ENCODE measurements around the gene SLC24A3.

Gene SLC24A3

DNA sequence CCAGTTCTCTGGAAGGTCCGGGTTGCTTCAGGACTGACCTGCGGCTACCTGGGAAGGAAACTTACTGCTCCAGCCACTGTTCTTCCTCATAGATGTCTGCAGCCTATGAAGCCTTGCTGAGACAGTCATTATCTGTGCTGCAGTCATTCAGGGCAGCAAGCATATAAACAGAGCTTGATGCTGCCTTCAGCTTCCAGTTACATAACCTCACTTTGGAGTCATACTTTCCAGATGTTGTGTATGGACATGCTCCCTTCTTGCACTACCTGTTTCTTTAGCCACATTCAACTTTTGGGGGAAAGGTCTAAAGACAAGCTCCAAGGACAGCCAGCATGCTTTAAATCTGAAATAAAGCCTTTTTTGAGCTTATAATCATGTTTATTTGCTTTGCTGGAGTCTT lies 98.1 kb downstream of the SLC24A3 start:
- DNase-seq: no peak

DNA sequence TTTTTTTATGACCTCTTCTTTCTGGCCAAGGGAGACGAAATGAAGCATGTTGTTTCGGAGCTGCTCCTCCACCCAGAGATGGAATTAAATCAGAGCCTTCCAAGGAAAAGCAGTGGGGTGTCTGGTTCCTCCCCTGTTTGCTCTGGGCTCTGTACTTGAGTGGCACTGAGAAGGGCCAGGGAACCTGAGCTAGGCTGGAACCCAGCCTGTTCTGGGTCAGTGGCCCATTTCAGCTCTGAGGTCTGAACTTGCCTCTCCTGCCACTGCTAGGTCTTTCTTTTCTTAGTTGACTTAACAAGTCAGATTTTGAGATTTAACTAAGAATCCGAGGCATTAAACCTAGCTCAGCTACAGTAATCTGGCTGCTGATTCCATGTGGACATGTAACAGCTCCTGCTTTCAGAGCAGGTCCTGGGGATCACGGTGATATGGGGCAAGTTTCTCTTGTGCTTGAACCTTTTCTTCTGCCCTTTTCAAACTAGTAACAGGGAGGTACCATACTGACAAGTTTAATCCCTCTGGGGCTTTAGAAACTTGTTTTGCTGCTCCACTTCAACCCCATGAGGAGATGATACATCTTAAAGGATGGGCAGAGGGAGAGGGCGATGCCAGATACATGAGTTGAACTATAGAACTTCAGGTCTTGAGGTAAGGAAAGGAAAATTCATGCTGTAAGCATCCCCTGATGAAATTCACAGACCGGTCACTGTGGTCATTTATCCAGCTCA lies 101.1 kb downstream of the SLC24A3 start:
- no peak for DNase-seq

DNA sequence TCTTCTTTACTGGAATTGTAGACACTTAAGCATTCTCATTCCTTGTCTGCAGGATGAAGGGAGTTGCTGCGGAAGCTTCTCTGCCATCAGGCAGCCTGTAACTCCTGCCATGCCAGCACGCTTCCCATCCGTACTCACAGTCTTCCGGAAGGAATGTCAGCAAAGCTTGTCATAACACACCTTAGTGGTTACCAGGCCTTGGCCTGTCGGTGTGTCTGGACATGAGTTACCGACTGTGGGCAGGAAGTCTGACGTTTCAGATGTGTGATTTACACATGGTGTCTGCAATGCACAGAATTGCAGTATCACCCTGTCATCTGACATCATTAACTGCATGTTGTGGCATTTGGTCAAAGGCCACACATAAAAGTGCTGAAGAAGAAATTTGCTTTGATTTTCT lies 102.2 kb downstream of the SLC24A3 start:
- no peak for DNase-seq

DNA sequence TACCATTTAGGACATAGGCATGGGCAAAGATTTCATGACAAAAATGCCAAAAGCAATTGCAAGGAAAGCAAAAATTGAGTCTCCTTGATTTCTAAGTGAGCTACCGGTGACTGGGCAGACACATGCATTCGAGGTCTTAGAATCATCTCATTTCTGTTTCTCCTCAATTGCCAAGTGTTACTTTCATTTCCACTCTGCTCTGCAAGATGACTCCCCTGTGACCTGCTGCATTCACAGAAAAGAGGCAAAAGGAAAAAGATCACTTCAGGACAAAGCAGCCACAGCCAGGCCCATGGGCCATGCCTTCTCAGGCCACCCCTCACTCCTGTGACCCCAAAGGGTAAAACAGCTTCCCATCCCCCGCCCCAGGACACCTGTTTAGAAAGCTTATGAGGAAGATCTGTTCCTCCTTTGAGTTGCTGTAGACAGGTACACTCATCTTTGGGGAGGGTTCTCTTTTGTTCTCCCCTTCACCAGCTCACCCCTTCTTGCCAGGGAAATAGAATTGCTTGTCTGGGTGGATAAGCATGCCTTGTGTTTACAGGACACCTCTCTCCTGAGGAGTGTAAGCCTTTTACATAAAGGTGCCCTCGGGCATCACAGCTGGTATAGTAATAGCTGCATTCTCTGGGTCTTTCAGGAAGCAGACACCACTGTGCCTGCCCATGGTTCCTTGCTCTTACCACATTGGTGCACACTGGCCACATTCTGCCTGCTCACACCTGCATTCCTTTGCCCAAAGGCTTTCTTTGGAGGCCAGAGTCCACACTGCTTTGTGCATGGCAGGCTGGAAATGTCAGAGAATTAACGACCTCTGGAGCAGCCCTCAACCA lies 105.0 kb downstream of the SLC24A3 start:
- DNase-seq: no peak

DNA sequence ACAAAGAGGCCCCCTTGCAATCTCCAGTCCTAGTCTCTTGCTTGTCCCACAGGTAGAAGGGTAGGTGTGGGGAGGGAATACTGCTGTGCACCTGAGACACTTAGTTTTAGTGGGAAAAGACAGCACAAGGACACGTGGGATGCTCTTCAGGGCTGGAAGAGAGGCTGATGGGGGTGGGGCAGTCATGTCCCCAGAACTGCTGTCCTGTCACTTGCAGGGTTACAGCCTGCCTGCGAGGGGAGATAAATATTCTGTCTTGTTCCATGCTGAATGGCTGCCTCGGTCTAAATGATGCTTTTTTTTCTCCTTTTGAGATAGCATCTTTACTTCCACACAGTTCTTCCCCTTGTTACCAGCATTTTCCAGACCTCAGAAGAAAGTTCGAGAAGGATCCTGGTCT lies 106.2 kb downstream of the SLC24A3 start:
- no peak for DNase-seq

DNA sequence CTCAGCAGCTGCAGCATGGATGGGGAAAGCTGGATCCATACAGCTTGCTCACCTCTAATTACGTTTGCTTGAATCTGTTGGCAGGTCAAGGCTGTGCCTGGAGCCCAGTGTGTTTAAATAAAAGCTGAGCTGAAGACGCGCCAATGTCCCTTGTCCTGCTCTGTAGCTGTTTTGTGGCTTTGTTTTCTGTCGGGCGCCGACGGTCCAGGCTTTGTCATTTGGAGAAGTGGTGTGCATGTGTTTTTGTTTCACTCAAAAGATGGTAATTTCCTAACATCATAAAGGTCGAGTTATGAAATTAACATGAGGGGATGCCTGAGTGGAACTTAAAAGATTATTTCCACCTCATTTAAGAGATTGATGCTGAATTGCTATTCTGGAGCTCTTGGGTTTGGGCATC lies 107.6 kb downstream of the SLC24A3 start:
- no peak for DNase-seq

DNA sequence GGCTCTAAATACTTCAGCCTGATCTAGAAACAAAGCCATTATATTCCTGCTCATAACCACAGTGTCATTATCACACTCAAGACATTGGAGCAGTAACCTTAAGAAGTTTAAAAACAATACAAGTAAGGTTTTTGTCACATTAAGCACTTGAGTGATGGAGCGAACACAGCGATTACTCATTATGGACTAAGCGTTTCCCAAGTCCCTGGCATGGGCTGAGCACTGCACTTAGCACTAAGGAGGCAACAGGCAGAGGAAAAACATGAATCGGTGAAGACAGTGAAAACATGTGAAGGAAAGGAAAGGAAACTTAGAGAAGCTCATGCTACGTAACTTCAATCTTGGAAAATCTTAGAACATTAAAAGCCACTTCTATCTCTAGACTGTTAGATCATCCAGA lies 108.7 kb downstream of the SLC24A3 start:
- DNase-seq: no peak

DNA sequence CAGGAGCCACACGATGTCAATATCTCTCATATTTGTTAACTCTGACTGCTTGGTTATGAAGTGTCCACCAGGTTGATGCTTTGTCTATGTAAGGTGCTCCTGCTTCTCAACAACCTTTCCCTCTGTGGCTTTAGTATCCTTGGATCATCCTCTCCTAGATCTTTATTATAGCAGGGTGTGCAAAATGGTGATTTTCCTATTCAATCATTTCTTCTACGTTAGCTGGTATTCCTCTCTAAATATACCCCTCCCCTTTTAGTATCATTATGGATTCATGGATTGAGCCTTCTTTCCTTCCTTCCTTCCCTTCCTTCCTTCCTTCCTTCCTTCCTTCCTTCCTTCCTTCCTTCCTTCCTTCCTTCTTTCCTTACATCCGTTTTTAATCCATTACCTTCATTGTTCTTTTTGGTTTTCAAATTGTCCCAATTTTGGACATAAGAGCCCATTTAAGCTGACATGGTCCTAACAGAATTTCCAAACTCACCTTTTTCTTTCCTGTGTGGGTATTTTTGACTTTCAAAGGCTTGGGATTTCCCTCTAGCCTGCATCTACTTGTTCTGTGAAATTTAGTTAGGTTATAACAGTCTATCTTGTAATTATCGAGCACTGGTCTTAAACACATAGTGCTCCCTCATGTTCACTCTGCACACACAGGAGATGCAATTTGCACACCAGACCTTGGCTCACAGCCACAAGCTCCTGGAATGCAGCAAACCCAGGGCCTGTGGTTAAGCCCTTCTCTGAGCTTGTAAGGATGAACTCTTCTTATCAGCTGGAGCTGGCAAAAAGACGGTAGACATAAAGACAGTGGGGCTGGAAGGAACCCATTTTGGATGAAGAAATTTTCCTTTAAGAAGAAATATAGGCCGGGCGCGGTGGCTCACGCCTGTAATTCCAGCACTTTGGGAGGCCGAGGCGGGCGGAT lies 109.9 kb downstream of the SLC24A3 start:
- no peak for DNase-seq

DNA sequence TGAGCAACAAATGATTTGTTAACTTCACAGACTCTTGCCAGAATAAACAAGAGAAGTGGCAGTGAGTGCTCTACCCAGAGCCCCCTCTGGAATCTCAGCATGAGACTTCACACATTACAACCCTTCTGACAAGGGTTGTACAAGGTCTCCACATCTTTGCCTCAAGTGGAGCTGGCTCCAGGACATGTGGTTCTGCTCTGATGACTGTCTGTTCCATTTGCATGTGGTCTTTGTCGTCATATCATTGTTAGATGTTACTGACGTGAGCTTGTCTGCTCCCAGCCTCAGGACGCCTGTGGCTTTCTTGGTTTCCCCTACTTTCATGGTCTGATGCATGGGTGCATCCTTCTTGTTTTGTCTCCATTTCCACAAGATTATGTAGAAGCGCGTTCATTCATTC lies 115.0 kb downstream of the SLC24A3 start:
- no peak for DNase-seq

DNA sequence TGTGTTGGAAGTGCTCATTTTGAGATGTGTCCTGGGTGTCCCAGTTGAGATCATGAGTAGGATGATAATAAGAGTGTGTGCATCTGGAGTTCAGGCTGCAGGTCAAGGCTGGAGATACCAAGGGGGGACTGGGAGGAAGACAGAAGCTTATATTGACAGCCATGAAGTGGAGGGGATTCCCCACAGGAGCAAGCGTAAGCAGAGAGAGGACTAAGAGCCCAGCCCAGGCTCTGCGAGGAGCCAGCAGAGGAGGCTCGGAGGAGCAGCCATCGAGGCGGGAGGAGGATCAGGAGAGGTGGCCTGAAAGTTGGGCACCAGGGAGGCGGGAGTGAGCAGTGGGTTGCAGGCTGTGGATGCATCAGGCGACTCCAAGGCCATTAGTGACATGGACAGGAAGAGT lies 116.2 kb downstream of the SLC24A3 start:
- no peak for DNase-seq

DNA sequence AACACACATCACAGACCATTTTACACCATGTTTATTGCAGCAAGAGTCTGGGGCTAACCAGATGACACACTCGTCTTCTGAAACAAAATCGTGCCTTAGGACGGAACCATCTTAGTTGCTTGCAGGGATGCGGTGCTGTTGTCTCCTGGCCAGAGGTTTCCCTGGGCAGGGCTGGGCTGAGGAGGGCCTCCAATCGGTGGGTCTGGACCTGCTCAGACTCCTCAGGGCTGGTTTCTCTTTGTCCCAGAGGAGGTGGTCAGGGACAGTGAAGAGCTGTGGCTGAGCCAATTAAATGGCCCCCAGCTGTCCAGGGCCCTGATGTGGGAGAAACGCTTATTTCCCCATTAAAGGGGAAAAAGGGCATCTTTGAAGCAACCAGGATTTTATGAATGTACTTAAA lies 117.6 kb downstream of the SLC24A3 start:
- no peak for DNase-seq

DNA sequence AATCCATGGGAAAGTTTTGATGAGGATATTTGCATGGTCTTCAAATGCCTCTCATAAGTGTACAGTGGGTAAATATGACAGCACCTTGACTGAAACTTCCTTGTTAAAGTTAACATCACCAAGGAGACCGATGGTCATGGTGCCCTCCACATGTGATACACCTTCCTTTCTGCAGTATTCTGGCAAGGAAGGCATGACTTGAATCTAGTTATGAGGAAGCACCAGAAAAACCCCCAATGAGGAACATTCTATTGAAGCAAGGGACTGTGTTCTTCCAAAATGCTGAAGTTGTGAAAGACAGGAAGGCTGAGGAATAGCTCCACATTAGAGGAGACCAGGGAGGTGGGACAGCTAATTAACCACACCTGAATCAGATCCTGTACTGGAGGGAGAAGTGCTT lies 118.3 kb downstream of the SLC24A3 start:
- DNase-seq: no peak

DNA sequence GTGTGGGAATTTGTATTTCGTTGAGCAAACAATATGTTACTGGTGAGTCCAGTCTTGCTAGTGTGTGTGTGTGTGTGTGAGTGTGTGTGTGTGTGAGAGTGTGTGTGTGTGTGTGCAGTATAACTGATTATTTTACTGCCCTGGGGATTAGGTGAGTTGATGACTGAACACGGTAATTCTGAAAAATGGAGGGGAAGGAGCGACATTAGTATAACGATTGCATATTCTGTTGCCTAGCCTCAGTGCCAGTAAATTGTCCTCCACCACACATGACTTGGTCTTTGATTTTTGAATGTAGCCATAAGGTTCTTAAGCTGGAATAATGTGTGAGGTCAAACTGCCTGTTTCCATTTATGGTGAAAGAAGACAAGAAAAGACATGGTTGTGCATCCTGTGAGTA lies 121.1 kb downstream of the SLC24A3 start:
- no peak for DNase-seq

DNA sequence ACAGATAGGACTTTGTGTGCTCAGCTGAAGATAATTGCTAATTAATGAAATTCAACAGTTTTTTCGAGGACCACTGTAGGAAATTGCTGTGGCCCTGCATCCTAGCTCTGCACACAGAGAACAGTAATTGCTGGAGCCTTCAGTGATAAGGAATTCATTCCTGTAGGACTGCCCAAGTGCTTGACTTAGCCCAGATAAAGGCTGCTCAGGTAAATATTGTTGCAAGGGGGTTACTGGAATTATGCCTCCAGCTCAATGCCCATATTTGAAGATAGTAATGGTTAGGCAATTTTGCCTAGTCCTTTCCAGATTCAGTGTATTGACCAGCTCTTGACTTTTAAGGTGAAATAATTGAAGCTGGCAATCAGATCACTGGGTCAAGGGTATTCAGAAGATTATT lies 122.9 kb downstream of the SLC24A3 start:
- no peak for DNase-seq

DNA sequence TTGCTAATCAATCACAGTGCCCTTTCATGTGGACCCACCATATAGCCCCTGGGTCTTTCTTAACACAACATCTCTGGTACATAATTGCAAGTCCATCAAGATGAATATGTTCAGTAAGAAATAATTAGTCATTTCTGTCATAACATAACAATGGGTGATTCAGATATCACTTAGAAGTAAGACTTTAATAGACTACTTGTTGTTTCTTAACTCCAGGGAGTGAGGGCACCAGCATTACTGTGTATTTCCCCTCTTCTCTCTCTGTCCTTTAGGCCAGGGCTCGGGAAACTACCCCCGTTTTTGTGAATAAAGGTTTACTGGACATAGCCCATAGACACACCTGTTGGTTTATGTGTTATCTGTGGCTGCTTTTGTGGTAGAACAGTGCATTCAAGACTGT lies 123.5 kb downstream of the SLC24A3 start:
- DNase-seq: no peak

DNA sequence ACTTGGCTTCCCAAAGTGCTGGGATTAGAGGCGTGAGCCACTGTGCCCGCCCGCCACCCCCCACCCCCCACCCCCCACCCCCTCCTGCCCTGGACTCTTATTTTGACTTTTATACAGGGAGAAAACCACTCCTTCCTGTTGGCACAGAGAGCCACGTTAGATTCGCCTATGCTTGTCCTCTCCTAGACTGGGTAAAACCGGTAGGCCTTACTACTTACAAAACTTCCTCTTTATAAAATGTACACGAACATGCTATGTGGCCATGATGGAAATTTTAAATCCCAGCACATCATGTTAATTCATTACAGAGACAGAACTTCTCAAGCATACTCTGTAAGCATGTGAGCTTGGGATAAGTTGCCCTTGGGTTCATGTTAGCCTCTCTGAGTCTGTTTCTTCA lies 124.2 kb downstream of the SLC24A3 start:
- no peak for DNase-seq

DNA sequence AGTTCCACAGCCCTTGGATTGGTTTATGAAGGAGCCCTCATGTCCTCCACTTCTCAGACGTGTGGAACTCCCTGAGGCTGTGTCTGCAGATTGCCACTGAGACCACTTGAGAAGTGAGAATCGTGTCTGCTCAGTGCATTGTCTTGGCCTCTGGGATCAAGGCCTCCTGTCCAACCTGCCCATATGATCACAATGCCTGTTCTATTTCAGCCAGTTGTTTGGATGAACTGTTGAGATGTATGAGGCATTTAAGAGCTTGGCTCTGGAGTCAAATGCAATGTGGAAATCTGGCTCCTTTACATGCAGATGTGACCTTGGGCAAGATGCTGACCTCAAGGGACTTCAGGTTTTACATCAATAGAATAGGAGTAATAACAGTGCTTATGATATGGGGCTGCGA lies 125.9 kb downstream of the SLC24A3 start:
- no peak for DNase-seq

DNA sequence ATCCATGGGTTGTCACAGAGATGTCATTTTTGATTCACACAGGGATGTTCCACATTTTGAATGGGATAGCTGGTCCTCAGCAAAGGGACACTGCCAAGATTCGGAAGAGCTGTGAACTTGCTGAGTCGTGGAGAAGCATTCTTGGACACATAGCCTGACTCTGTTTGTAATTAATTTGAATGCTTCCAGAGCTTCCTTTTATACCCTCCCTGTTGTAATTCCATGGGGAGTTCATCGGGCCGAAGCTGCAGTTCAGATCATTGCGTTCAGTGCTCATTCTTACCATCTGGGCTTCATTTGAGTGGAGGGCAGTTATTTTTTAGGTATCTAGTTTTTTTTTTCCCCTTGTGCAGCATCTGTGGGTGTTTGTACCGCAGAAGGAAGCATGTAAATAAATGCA lies 126.5 kb downstream of the SLC24A3 start:
- DNase-seq: no peak

DNA sequence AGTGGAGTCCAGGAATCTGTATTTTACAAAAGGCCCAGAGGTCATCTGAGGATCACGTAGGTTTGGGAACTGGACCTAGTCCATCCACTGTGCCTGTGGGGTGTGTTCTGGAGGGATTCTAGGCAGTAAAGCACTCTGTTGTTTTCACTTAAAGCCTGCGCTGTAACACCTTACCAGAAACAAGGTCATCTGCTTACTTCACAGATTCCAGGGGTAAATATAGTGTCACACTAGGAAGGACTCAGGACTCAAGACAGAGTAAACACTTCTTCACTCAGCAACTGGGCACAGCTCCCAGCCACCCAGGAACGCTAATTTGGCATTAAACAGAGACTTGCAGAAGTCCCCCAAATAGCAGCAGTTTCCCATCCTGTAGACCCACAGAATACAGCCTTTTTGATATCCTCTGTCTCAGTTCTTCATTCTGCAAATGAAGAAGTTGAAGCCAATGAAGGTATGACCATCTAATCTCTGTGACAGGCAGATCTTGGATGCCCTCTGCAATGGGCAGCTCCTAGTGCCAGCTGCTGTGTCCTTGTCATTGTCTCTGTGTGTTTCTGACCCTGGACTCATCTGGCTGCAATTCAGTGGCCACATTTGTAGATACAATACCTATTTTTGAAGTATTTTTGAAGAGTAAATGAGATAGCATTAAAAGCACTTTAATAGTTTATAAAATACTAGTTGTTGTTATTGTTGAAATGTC lies 129.1 kb downstream of the SLC24A3 start:
- no peak for DNase-seq

DNA sequence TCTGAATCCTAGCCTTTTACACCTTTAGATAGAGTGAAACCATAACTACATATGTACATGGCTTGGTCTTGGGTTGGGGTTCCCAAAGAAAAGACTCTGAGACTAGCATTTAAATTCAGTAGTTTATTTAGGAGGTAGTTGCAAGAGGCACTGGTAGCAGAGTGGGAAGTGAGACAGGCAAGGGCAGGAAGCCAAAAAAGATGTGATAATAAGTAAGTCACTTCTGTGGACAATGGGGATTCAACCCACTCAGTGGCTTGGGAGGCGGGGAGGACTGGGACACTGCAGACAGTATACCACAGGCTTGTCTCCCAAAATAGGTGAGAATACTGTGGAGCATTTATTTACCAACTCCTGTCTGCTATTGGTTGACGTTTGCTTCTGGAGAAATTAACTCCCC lies 131.9 kb downstream of the SLC24A3 start:
- DNase-seq: no peak

DNA sequence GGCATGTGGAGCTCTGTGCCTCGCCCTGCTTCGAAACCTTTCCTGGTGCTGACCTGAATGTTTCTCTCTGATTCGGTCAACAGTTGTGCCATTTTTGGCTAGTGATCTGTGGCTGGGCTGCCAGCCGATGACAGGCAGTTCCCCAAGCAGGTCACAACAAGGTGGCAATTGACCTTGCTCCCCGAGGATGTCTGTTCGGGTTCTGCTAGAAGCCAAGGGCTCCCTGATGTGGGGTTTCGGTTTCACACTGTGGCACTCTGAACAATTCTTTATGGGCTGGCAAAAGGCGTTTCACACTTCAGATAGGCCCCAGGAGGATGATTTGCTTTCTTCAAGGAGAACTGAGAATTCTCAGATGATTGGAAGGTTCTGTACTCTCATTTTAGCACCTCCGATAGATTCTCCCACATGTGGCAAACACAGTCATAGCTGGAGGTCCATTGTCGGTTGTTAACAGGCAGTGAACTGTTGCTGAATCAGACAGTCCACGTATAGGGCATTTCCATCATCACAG lies 135.6 kb downstream of the SLC24A3 start:
- DNase-seq: no peak

DNA sequence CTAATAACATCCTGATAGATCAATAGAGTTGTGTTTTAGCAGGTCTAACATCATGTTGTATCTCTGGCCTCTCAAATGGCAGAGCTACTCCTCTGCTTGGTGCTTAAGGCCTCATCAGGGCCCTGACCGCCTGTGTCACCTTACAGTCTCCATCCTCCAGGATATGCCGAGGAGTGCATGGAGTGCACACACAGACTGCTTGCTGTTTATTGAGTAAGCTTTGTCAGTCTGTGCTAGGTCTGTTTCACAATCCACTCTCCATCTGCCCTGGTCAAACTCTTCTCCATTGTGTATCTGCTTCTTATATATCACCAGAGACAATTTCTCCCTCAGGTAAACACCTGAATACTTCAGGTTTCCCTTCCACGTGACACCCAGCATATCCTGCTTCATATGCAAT lies 136.1 kb downstream of the SLC24A3 start:
- DNase-seq: no peak

DNA sequence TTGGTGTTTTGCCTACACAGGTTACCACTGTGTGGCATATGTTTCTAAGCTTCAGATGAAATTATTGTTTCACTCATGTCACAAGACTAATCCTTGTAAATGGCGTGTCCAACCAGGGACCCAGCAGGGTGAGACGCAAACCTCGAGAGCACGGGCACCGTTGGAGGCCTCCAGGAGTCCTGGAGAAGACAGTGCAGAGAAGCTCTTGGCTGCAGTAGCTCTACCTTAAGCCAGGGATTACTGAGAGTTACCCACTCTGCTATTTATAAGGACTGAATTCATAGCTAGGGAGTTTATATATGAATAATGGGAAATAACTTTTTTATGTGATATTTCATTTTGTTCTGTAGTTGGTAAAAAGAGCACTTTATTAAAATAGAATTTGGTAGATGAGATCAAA lies 137.4 kb downstream of the SLC24A3 start:
- DNase-seq: no peak

All from NCI-H1930 (cell line).